GM18868 (cell line): ENCODE results near the gene WNT3A.

Experiments used
- ATAC-seq: cut with Tn5 transposase; IDR thresholded peaks from one replicate; pipeline ENCODE4 v1.9.1; 2021; ENCODE audit warnings: mild to moderate bottlenecking, moderate library complexity; ENCODE audit not compliant: unreplicated experiment

WNT3A gene

DNA sequence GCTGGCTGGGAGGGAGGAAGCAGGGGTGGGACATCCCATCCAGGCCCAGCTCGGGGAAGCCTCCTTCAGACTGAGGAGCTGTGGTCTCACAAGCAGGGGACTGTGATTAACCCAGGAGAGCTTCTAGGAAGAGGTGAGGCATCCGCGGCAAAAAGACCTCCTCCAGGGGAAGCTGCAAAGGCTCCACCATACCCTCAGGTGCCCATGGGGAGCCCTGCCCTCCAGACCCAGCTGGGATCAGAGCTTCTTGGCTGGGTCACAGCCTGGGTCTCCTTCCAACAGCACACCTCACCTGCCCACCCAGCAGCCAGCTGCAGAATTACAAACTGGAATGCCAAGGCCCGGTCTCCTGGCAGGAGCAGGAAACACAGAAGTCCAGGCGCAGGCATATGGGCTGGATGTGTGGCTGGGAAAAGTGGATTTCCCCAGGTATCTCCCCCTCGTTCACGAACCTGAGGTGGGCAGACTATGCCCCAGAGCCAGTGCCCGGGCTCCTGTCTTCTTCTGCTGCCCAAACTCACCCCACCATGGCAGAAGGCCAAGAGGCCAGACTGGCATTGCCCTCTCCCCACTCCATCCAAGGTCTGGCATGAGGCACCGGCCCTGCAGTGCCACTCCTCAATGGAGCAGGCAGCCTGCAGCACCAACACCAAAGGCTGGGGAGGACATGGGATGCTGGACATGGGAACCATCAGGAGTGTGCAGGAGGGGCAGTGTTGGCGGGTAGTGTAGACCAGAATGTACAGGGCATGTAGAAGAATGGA lies 60.3 kb downstream of the WNT3A start:
- no peak for ATAC-seq

DNA sequence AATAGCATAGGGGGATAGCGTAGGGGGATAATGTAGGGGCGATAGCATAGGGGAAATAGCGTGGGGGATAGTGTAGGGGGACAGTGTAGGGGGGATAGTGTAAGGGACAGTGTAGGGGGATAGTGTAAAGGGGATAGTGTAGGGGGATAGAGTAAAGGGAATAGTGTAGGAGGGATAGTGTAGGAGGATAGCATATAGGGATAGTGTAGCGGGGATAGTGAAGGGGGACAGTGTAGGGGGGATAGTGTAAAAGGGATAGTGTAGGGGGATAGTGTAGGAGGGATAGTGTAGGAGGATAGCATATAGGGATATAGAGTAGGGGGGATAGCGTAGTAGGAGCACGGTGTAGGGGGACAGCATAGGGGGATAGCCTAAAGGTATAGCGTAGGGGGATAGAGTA lies 61.6 kb downstream of the WNT3A start:
- no peak for ATAC-seq

DNA sequence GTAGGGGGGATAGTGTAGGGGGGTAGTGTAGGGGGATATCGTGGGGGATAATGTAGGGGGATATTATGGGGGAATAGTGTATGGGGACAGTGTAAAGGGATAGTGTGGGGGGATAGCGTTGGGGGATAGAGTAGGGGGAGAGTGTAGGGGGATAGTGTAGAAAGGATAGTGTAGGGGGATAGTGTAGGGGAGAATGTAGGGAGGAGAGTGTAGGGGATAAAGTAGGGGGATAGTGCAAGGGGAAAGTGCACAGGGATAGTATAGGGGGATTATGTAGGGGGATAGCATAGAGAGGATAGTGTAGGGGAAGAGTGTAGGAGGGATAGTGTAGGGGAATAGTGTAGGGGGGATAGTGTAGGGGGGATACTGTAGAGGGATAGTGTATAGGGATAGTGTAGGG lies 63.4 kb downstream of the WNT3A start:
- ATAC-seq = no peak

DNA sequence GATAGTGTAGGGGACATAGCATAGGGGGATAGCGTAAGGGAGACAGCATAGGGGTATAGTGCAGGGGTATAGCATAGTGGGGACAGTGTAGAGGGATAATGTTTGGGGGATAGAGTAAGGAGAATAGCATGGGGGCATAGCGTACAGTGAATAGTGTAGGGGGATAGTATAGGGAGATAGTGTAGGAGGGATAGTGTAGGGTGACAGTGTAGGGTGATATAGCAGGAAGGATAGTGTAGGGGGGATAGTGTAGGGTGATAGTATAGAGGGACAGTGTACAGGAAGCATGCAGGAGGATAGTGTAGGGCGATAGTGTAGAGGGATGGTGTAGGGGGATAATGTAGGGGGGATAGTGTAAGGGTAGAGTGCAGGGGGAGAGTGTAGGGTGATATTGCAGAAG lies 64.1 kb downstream of the WNT3A start:
- no peak for ATAC-seq

DNA sequence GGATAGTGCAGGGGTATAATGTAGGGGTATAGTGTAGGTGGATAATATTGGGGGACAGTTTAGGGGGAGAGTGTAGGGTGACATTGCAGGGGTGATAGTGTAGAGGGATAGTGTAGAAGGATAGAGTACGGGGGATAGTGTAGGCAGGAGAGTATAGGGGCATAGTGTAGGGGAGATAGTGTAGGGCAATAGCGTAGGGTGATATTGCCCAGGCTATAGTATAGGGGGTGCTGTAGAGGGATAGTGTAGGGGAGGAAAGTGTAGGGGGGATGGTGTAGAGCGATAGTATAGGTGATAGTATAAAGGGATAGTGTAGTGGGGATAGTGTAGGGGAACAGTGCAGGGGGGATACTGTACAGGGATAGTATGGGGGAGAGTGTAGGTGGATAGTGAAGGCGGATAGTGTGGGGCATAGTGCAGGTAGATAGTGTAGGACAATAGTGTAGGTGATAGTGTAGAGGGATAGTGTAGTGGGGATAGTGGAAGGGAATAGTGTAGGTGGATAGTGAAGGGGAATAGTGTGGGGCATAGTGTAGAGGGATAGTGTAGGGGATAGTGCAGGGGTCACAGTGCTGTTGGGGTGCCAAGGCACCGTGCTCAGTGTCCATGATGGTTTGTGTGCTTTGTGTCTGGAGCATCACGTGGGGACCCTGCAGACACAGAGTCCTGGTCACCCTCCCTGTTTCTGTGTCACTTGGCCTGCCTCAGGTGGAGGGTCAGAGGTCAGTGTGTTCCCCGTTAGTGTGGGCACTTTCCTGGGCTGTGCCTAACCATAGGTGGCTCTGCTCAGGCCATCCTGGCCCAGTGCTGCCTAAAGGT lies 65.2 kb downstream of the WNT3A start:
- ATAC-seq = no peak

- no peak for ATAC-seq
These were observed 65.9 kb downstream of the WNT3A start for GRCh38 chr1:228072658-228073043.

GRCh38 chr1:228073061-228073856 lies 66.5 kb downstream of the WNT3A start:
- no peak for ATAC-seq

DNA sequence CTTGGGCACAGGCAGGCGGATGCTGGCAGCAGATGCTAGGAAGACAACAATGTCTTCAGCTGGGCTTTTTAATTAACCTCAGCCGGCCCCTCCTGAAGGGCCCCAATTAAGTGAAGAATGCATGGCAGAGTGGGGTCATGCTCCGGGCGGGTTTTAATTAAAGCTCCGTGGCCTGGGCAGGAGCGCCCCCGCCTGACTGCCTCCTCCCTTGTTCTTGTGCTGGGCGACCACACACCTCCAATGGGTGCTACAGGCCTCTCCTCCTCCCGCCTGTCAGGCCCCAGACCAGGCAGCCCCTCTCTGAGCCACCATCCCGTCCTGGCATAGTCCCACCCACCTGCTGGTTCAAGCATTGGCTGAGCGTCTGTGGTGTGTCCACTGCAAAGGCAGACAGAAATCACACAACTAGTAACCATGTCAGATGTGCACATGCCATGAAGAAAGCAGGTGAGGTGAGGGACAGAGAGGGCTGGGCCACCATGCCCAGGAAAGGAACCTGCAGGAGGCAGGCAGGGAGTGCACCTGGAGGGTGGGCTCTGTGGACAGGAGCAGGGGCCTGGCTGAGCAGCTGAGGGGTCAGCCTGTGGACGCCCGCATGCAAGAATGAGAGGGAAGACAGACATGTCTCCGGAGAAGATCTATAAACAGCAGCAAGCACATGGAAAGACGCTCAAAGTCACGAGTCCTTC lies 67.2 kb downstream of the WNT3A start:
- ATAC-seq = no peak

GRCh38 chr1:228074954-228075730 lies 68.3 kb downstream of the WNT3A start:
- no peak for ATAC-seq

DNA sequence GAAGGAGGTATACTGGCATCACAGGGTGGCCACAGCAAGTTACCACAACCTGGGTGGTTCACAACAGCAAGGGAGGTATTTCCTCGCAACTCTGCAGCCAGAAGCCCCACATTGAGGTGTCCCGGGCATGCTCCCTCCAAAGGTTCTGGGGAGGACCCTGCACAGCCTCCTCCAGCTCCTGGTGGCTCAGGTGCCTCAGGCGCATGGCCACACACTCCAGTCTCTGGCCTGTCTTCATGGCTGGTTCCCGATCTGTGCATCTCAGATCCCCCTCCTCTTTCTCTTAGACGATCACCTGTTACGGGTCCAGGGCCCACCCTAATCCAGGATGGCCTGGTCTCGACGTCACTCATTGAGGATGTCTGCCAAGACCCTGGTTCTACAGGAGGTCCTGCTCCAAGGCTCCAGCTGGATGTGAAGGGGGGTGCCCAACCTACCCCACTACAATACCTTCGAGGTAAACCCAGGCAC lies 69.0 kb downstream of the WNT3A start:
- ATAC-seq = no peak

- ATAC-seq = no peak
These were observed 70.1 kb downstream of the WNT3A start for GRCh38 chr1:228076796-228077430.

GRCh38 chr1:228077565-228078330 lies 71.0 kb downstream of the WNT3A start:
- no peak for ATAC-seq

- no peak for ATAC-seq
These were observed 72.2 kb downstream of the WNT3A start for GRCh38 chr1:228079013-228079412.

- no peak for ATAC-seq
These were observed 72.9 kb downstream of the WNT3A start for GRCh38 chr1:228079601-228080263.

DNA sequence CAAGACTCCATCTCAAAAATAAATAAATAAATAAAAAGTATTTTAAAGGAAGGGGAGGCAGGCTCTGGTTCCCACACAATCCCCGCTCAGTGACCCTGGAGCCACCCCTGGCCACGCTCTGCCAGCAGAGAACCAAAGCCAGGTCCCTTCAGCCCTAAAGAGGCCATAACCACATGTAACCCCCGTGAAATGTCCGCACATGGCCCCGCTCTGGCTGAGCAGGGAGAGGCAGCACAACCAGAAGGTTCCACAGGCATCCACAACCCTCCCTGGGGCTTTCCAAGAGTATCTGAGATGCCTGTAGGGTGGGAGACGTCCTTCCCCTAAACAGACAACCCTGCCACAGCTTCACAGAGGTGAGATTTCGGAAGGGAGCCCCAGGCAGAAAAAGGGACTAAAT lies 74.3 kb downstream of the WNT3A start:
- ATAC-seq = no peak

DNA sequence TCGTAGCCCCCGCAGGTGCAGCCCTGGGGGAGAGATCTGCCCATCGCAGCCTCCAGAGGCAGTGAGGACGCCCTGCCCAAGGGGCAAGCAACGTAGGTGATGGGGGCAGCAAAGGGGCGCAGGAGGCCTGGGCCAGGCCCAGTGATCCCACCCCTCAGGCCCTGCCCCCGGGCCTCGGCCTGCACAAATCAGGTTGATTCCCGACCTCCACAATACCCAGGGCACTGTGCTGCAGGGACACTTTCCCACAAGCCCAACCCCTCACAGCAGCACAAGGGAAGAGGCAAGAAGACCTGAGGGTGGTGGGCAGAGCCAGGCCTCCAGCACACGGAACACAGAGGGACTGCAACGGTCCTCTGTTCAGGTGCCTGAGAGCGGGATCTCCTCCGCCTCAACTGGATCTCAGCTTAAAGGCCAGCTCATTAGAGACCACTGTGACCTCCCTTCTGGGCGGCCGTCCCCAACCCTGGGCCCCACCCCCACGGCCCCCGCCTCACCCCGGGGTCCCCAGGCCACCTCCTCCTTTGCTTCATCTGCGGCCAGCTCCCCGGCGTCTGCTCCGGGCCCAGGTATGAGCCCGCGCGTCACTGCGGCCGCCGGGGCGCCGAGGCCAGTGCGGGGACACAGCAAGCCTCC lies 74.9 kb downstream of the WNT3A start:
- ATAC-seq = peak; percentile 32

DNA sequence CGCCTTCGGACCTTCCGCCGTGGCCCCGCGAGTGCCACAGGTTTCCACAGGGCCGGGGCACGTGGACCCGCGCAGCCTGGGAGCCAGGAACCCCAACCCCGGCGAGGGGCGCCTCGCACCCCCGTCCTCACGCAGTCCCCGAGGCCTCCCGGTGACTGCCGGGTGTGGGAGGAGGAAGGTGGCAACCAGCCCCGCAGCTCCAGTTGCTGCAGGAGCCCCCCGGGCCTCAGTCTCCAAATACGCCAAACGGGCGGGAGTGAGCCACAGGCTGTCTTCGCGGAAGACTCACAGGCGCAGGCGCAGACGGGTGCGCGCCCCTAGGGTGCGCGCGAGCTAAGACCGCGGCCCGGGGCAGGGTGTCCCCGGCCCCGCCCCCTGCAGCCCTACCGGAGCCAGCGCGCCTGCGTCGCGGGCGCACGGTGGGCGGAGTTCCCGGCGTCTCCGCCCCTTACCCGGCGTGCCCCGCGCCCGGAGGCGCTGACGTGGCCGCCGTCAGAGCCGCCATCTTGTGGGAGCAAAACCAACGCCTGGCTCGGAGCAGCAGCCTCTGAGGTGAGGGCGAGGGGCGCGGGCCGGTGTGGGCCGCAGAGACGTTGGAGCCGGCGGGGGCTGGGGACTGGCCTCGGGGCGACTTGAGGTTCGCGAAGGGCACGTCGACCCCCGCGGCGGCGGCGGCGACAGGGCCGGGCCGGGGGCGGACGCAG lies 75.6 kb downstream of the WNT3A start, which contains the start of gene ARF1:
ARF1 (plus strand) TSS at position 495 of the 704 bp plus-strand sequence. CDS start 14,407 bp downstream, outside the sequence.
- ATAC-seq = peak; percentile 79
